ENCODE data around the gene FOXP4.
A peak's percentile ranks its signal among the peaks of the same experiment; 100 is the strongest.

The FOXP4 gene

GRCh38 chr6:41548841-41549642, 2.9 kb downstream of the FOXP4 start:
- DNase-seq = no peak

- DNase-seq = no peak
These were observed 3.5 kb downstream of the FOXP4 start for GRCh38 chr6:41549673-41550072.

- no peak for DNase-seq
These were observed 5.0 kb downstream of the FOXP4 start for GRCh38 chr6:41551086-41551700.

- no peak for DNase-seq
These were observed 5.7 kb downstream of the FOXP4 start for GRCh38 chr6:41551857-41552256.

GRCh38 chr6:41552723-41553122, 6.5 kb downstream of the FOXP4 start:
- no peak for DNase-seq

GRCh38 chr6:41553405-41553999, 7.3 kb downstream of the FOXP4 start:
- DNase-seq = no peak

GRCh38 chr6:41555326-41556300, 9.4 kb downstream of the FOXP4 start:
- DNase-seq = no peak

GRCh38 chr6:41557335-41557734, 11.2 kb downstream of the FOXP4 start:
- no peak for DNase-seq

- no peak for DNase-seq
These were observed 12.0 kb downstream of the FOXP4 start for GRCh38 chr6:41558033-41558807.

GRCh38 chr6:41559655-41560427, 13.7 kb downstream of the FOXP4 start:
- no peak for DNase-seq

- DNase-seq = peak; percentile 18 to 41
These were observed 14.4 kb downstream of the FOXP4 start for GRCh38 chr6:41560431-41561192.

- no peak for DNase-seq
These were observed 15.2 kb downstream of the FOXP4 start for GRCh38 chr6:41561416-41561815.

- DNase-seq = no peak
These were observed 16.0 kb downstream of the FOXP4 start for GRCh38 chr6:41561931-41562911.

- DNase-seq = no peak
These were observed 17.0 kb downstream of the FOXP4 start for GRCh38 chr6:41563060-41563776.

GRCh38 chr6:41564448-41565142, 18.4 kb downstream of the FOXP4 start:
- DNase-seq = no peak

- DNase-seq = no peak
These were observed 19.5 kb downstream of the FOXP4 start for GRCh38 chr6:41565701-41566100.

- DNase-seq = no peak
These were observed 20.8 kb downstream of the FOXP4 start for GRCh38 chr6:41566961-41567360.

- no peak for DNase-seq
These were observed 21.5 kb downstream of the FOXP4 start for GRCh38 chr6:41567684-41568083.

Data from inflammatory macrophage treated with lipopolysaccharide for 1 hour (primary cell).